HUES6 (cell line): ENCODE results near the gene UGT1A1.

ENCODE experiments used
- H3K27ac ChIP-seq: 2 replicates; pipeline ENCODE4 v1.7.0; 2013; ENCODE audit warnings: low read depth, mild to moderate bottlenecking, low read length, inconsistent platforms
- H3K27me3 ChIP-seq: 2 replicates; pipeline ENCODE4 v1.6.1; 2013; ENCODE audit warnings: low read length; ENCODE audit not compliant: control insufficient read depth, insufficient read depth
- H3K36me3 ChIP-seq: 2 replicates; pipeline ENCODE4 v1.6.1; 2013; ENCODE audit warnings: low read length; ENCODE audit not compliant: control insufficient read depth, insufficient read depth
- H3K4me1 ChIP-seq: 2 replicates; pipeline ENCODE4 v1.6.1; 2013; ENCODE audit warnings: low read length; ENCODE audit not compliant: control insufficient read depth, insufficient read depth
- H3K4me3 ChIP-seq: 2 replicates; pipeline ENCODE4 v1.5.1; 2013; ENCODE audit warnings: low read depth, low read length
- H3K9ac ChIP-seq: one replicate; pipeline ENCODE4 v1.6.1; 2013; ENCODE audit warnings: mild to moderate bottlenecking, low read length
- H3K9me3 ChIP-seq: 2 replicates; pipeline ENCODE4 v1.6.1; 2013; ENCODE audit warnings: low read depth, low read length; ENCODE audit not compliant: control insufficient read depth, insufficient read depth

The UGT1A1 gene

DNA sequence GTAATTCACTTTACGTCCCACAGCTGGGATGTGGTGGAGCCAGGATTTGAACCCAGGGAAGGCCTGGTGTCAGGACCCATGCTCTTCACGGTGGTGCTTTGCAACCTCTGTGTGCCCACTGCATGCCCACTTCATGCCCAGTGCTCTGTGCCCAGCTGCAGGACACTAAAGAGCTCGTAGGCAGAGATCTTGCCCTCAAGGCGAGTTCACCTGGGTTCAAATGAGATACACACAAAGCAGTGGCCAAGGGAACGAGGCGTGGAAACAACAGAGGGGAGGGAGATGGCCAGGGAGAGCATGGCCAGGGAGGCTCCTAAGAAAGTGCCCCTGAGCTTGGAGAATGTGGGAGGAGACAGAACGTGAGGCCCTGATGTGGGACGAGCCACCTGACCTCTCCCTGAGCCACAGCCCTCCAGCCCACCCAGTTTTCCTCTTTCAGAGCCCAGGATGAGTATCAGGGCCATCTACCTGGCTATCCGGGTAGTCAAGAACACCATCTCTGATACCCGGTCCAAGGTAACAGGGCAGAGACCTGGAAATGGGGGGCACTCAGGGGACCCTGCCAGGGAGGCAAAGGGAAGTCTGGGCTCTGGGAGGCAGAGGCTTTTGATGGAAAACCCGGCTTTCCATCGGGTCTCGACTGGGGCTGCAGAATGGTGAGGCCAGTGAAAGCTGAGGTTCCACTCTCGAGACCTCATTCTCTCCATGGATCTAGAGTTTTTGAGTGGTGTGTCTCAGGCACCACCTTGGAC lies 38.4 kb downstream of the UGT1A1 start:
- 0 out of 2 replicates have a peak, but pooled peaks cover 2% of the 10 kb centered on the region for H3K27me3 ChIP-seq
- no peaks in the 10 kb centered on the region for H3K9me3 ChIP-seq
- H3K27ac ChIP-seq: no peak overlapping the region
- H3K4me1 ChIP-seq: no peaks in the 10 kb centered on the region
- no peaks in the 10 kb centered on the region for H3K36me3 ChIP-seq
- no peak overlapping the region for H3K4me3 ChIP-seq
- no peak overlapping the region for H3K9ac ChIP-seq

DNA sequence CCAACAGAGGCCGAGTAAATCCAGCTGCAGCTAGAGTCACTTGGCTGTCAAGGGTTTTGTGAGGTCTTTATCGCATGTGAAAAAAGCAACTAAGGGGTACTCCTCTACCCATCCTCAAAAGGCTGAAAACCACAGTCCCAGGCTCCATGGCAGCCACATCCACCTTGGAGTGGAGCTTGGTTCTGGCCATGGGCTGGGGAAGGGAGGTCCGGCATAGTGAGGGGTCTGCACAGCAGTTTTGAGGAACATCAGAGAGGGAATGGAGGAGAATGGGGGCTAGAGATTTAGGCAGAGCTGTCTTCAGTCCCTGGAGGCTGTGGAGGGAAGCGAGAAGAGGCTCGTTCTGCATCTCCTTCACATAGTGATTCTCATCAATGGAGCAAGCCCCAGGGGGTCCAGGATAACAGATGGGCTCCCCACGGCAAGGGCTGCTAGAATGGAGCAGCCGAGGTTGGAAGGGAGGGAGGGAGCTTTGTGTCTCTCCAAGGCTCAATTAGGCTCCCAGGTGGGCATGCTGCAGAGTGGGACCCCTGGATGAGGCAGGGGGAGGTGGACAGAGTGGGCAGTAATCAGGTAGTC lies 39.1 kb downstream of the UGT1A1 start:
- Histone ChIP-seq H3K9me3 (no peaks in the 10 kb centered on the region), H3K4me3 (no peak overlapping the region), H3K27ac (no peak overlapping the region), H3K36me3 (no peaks in the 10 kb centered on the region), H3K27me3 (0 out of 2 replicates have a peak, but pooled peaks cover 2% of the 10 kb centered on the region), H3K4me1 (no peaks in the 10 kb centered on the region), H3K9ac (no peak overlapping the region)

DNA sequence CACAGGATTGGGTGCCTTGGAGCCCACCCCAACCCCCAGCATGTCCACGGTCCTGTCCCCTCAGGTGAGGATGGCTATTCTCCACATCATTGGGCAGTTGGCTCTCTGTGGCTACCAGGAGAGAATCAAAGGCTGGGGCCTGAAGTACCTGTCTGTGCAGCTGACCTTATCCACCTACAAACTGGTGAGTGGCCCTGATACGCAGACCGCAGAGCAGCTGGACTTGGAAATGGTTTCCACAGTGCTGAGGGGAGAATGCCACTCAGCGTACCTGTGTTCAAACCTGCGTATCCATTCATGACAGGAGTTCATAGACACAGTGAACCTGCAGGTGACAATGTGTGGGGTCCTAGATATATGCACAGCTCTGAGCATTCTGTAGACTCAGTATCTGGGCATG lies 39.6 kb downstream of the UGT1A1 start:
- Histone ChIP-seq H3K9me3 (no peaks in the 10 kb centered on the region), H3K4me1 (no peaks in the 10 kb centered on the region), H3K27ac (no peak overlapping the region), H3K36me3 (no peaks in the 10 kb centered on the region), H3K4me3 (no peak overlapping the region), H3K9ac (no peak overlapping the region), H3K27me3 (0 out of 2 replicates have a peak, but pooled peaks cover 2% of the 10 kb centered on the region)

DNA sequence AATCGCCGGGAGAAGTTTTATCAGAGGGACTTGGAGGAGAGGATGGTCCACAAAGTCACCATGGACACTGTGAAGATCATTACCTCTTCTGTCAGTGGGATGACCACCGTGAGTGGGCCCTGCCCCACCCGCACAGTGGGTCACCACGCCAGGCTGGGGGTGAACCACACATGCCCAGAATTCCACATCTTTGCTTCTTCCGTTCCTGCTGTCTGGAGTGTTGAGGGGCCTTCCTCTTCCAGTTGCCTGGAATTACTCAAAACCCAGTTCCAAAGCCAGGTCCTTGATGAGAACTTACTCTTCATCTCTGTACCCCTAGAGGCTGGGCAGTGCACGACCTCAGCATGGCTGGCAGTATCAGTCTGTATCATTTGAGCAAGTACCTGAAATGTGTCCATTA lies 40.1 kb downstream of the UGT1A1 start:
- no peaks in the 10 kb centered on the region for H3K36me3 ChIP-seq
- no peaks in the 10 kb centered on the region for H3K9me3 ChIP-seq
- 0 out of 2 replicates have a peak, but pooled peaks cover 2% of the 10 kb centered on the region for H3K27me3 ChIP-seq
- H3K4me3 ChIP-seq: no peak overlapping the region
- H3K9ac ChIP-seq: no peak overlapping the region
- H3K4me1 ChIP-seq: no peaks in the 10 kb centered on the region
- H3K27ac ChIP-seq: no peak overlapping the region

DNA sequence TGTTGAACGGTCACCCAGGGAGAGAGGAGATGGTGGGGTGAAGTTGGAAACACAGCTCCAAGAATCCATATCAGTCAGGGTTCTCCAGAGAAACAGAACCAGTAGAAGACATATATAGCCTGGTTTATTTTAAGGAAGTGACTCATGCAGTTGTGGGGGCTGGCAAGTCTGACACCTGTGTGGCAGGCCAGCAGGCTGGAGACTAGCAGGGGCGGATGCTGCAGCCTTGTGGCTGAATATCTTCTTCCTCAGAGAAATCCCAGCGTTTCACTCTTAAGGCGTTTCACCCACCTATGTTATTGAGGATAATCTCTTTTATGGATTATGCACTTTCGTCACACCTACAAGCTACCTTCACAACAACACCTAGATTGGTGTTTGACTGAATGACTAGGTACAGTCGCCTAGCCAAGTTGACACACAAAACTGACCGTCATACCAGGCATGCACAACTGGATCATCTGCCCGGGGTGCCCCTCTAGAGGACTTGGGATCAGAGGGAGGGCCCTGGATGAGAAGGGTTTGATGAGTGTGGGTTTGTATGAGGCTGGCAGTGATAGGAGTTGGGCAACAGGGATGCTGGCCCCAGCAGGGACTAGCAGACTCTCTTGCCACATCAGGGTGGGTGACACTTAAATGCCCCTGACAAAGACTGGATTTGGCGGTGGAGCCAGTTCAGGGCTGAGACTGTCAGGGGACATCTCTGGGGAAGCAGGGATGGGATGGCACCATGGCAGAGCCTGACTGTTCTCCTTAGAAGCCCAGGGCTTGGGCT lies 41.5 kb downstream of the UGT1A1 start:
- Histone ChIP-seq H3K36me3 (no peaks in the 10 kb centered on the region), H3K9me3 (no peaks in the 10 kb centered on the region), H3K27ac (no peak overlapping the region), H3K4me3 (no peak overlapping the region), H3K9ac (no peak overlapping the region), H3K27me3 (0 out of 2 replicates have a peak, but pooled peaks cover 2% of the 10 kb centered on the region), H3K4me1 (no peaks in the 10 kb centered on the region)

DNA sequence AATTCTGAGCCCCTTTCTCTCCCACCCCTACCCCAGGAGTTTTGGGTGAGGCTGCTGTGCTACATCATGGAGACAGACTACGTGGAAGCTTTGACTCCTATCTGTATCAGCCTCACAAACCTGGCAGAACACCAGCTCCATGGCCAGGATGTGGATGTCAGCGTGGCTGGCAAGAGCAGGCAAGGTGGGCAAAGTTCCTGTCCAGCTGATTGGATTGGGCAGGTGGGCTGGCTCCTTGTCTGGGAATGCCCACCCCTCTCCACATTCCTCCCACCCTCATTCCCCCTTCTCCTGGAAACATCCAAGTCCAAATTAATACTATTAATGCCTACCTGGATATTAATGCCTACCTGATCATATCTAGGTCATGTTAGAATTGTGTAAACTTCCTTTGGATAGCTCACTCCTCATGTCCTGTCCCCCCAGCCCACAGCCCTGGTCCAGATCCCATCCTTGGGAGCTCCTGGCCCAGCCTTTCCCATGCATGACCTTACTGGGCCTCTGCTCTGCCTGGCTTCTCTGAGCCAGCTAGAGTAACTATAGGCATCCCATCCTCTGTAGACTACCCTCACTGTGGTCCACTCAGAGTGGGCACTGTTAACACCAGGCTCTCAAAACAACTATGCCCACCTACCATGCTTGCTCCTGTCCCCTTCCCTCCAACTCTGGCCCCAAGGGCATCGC lies 42.2 kb downstream of the UGT1A1 start:
- Histone ChIP-seq H3K4me3 (no peak overlapping the region), H3K27me3 (0 out of 2 replicates have a peak, but pooled peaks cover 2% of the 10 kb centered on the region), H3K9ac (no peak overlapping the region)

DNA sequence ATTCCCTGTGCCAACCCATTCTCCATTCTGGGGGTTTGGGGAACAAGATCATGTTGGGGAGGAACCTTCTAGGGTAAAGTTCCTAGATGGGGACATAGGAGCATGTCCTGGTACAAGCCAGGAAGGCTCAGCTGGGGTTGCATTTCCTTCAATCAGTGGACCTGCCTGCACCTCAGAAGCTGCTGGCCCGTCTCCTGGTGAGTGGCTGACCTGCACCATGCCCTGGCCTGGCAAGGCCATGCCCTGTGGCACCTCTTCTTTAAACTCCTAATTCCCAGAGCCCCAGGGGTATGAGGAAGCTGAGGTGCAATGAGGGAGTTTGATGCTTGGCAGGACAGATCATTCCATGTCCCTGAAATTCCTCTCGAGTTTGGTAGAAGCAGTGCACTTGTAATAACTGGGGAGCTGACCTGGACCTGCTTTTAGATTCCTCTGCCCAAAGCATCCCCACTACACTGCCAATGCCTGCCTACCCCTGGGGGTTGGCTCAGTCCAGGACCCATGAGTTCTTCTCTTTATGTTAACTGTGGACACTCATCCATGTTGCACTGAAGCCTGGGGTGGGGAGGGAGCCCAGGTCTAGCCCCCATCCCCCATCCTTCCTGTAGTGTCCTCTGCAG lies 43.3 kb downstream of the UGT1A1 start:
- H3K27me3 ChIP-seq: 0 out of 2 replicates have a peak, but pooled peaks cover 2% of the 10 kb centered on the region
- H3K4me3 ChIP-seq: no peak overlapping the region
- no peaks in the 10 kb centered on the region for H3K36me3 ChIP-seq
- no peaks in the 10 kb centered on the region for H3K4me1 ChIP-seq
- no peak overlapping the region for H3K27ac ChIP-seq
- no peaks in the 10 kb centered on the region for H3K9me3 ChIP-seq
- H3K9ac ChIP-seq: no peak overlapping the region

More for the DNA sequence above, 42.2 kb downstream of the UGT1A1 start:
- Histone ChIP-seq H3K36me3 (no peaks in the 10 kb centered on the region), H3K9me3 (no peaks in the 10 kb centered on the region), H3K4me1 (no peaks in the 10 kb centered on the region), H3K27ac (no peak overlapping the region)

DNA sequence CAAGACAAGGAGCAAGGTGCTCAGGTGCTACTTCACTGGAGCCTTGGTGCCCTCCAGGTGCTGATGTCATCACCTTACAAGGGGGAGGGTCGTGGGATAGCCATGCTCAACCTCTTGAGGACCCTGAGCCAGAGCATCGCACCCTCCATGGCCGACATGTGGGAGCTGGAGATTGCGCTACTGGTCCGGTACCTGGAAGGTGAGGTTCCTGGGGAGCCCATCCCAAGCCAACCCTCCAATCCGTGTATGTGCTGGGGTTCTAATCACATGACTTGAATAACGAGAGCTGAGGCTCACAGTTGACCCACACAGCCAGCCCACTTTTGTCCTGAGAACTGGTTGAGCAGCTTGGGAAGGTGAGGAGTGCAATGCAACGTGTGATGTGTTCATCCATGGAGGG lies 43.9 kb downstream of the UGT1A1 start:
- Histone ChIP-seq H3K27ac (no peak overlapping the region), H3K9ac (no peak overlapping the region), H3K9me3 (no peaks in the 10 kb centered on the region), H3K27me3 (0 out of 2 replicates have a peak, but pooled peaks cover 2% of the 10 kb centered on the region), H3K36me3 (no peaks in the 10 kb centered on the region), H3K4me1 (no peaks in the 10 kb centered on the region), H3K4me3 (no peak overlapping the region)

DNA sequence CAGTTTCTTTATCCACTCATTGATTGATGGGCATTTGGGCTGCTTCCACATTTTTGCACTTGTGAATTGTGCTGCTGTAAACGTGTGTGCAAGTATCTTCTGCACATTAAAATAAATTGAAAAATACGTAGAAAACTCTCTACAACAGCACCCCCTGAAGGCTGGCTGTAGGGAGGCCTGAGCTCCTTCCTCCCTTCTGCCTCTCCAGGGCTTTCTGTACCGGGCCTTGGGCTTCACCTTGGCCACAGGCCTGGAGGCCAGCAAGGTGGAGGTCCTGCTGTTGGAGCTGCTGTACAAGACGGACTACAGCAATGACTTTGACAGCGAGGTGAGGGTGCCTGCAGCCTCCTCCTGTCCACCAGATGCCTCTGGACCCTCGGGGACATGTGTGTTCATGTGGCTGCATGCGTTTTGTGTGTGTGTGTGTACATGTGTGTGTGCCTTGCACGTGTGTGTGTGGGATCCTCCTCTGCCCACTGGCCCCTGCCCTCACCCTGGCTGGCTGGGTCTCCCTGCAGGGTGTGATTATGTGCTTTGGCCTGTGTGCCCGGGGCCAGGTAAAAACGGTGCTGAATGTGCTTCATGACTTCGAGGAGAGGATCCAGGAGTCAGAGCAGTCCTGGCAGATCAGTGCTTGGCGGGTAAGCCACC lies 47.3 kb downstream of the UGT1A1 start:
- no peaks in the 10 kb centered on the region for H3K9me3 ChIP-seq
- H3K27ac ChIP-seq: no peak overlapping the region
- no peaks in the 10 kb centered on the region for H3K36me3 ChIP-seq
- H3K9ac ChIP-seq: no peak overlapping the region
- no peak overlapping the region for H3K4me3 ChIP-seq
- 0 out of 2 replicates have a peak, but pooled peaks cover 2% of the 10 kb centered on the region for H3K27me3 ChIP-seq
- H3K4me1 ChIP-seq: no peaks in the 10 kb centered on the region
